GM21576 (cell line): Measurements from ENCODE around the gene PAN3.
"Not testable (repeated sequence)": the region's sequence is repeated elsewhere in the genome, so short reads cannot be mapped to it uniquely, and the experiment has no call there.

ENCODE experiments used
- ATAC-seq: cut with Tn5 transposase; IDR thresholded peaks from one replicate; pipeline ENCODE4 v1.9.1; 2021; ENCODE audit warnings: mild to moderate bottlenecking, moderate library complexity; ENCODE audit not compliant: unreplicated experiment

Gene PAN3

GRCh38 chr13:28138012-28138755 is at the start of gene PAN3:
Gene PAN3, plus strand, starts transcription at chr13:28138545. Its CDS starts 113 bp downstream, at chr13:28138658.
- ATAC-seq, result peak; percentile 34

- no peak for ATAC-seq
Measured at GRCh38 chr13:28089065-28089464, 49.3 kb upstream of the PAN3 start.

- no peak for ATAC-seq
Measured at GRCh38 chr13:28092431-28092830, 45.9 kb upstream of the PAN3 start.

GRCh38 chr13:28093881-28094280 is 44.5 kb upstream of the PAN3 start:
- no peak for ATAC-seq

- ATAC-seq, result no peak
Measured at GRCh38 chr13:28094306-28094705, 44.0 kb upstream of the PAN3 start.

- no peak for ATAC-seq
Measured at GRCh38 chr13:28097503-28097902, 40.8 kb upstream of the PAN3 start.

GRCh38 chr13:28099396-28100149 is 38.8 kb upstream of the PAN3 start:
- ATAC-seq, result no peak

GRCh38 chr13:28100150-28101121 is 37.9 kb upstream of the PAN3 start, which contains the start of gene FLT3:
Gene FLT3, minus strand, starts transcription at chr13:28100576. Its CDS starts 66 bp downstream, at chr13:28100510.
- no peak for ATAC-seq

- not testable (repeated sequence) for ATAC-seq
Measured at GRCh38 chr13:28101886-28102285, 36.5 kb upstream of the PAN3 start.

- ATAC-seq, result no peak
Measured at GRCh38 chr13:28106976-28107375, 31.4 kb upstream of the PAN3 start.

- no peak for ATAC-seq
Measured at GRCh38 chr13:28110414-28110813, 27.9 kb upstream of the PAN3 start.

- ATAC-seq, result no peak
Measured at GRCh38 chr13:28116736-28117135, 21.6 kb upstream of the PAN3 start.

- ATAC-seq, result no peak
Measured at GRCh38 chr13:28117689-28118377, 20.5 kb upstream of the PAN3 start.

- ATAC-seq, result no peak
Measured at GRCh38 chr13:28120317-28120716, 18.0 kb upstream of the PAN3 start.

- no peak for ATAC-seq
Measured at GRCh38 chr13:28121224-28121623, 17.1 kb upstream of the PAN3 start.

- ATAC-seq, result no peak
Measured at GRCh38 chr13:28128030-28128429, 10.3 kb upstream of the PAN3 start.

- ATAC-seq, result no peak
Measured at GRCh38 chr13:28128926-28129325, 9.4 kb upstream of the PAN3 start.

- ATAC-seq, result no peak
Measured at GRCh38 chr13:28129911-28130693, 8.2 kb upstream of the PAN3 start.

- no peak for ATAC-seq
Measured at GRCh38 chr13:28131646-28132045, 6.7 kb upstream of the PAN3 start.

- ATAC-seq, result no peak
Measured at GRCh38 chr13:28136916-28137315, 1.4 kb upstream of the PAN3 start.
